ENCODE data around the gene CDH26.

Gene CDH26

GRCh38 chr20:59938696-59939051, 19.5 kb upstream of the CDH26 start:
- TF ChIP-seq, protein P1, sequence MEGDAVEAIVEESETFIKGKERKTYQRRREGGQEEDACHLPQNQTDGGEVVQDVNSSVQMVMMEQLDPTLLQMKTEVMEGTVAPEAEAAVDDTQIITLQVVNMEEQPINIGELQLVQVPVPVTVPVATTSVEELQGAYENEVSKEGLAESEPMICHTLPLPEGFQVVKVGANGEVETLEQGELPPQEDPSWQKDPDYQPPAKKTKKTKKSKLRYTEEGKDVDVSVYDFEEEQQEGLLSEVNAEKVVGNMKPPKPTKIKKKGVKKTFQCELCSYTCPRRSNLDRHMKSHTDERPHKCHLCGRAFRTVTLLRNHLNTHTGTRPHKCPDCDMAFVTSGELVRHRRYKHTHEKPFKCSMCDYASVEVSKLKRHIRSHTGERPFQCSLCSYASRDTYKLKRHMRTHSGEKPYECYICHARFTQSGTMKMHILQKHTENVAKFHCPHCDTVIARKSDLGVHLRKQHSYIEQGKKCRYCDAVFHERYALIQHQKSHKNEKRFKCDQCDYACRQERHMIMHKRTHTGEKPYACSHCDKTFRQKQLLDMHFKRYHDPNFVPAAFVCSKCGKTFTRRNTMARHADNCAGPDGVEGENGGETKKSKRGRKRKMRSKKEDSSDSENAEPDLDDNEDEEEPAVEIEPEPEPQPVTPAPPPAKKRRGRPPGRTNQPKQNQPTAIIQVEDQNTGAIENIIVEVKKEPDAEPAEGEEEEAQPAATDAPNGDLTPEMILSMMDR (IDR thresholded peaks at IDR 0.05; ENCODE audit: insufficient read depth, low read length, missing control alignments) = no peak
- DNase-seq (ENCODE audit: low read depth, low spot score) = no peak
- POLR2A ChIA-PET = no interaction called here
- H3K4me3 ChIP-seq (ENCODE audit: low read depth, low read length) = peak overlapping the region; percentile 77
- CTCF ChIA-PET = interaction anchor here (1.1 to 1.5 kb wide), 2 partner anchors 8 to 10 kb away, joined by 3 to 6 read pairs; no protein-coding TSS in a partner anchor

DNA sequence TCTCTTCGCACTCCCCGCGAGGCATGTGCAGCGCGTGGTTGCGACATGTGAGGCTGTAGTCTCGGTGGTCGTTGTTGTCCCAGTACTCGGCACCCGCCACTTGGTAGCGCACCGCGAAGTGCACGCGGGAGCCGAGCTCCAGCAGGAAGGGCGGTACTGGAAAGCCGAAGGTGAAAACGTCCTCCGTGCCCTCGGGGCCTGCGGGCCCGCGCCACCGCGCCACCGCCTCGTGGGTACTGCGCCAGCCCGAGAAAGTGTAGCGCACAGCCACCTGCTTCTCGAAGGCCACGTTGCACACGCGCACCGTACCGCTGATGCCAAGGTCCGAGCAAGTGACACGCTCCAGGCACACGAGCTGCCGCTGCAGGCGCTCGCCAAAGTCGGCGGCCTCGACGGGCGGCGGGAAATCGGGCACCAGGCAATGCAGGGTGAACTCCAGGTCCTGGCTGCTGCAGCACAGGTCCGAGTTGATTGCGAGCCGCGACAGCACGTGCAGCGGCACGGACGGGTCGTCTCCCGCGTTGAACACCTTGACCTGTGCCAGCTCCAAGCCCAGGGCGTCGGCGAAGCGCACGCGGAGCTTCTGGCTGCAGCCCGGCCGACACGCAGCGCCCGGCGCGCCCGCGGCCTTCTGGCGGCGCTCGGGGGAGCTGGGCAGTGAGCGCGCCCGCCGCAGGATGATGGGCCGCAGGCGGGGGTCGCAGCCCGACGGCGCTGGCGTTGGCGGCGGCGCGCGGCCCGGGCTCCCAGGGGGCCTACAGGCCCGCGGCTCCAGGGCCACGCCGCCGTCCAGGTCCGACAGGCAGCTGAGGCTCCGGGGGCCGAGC, 19.0 kb upstream of the CDH26 start:
- POLR2A ChIA-PET = interaction anchor here (0.6 to 1.5 kb wide), 3 partner anchors 178 to 1651 kb away, joined by 3 to 5 read pairs (median 3); no protein-coding TSS in a partner anchor
- TF ChIP-seq, protein P1 (IDR thresholded peaks at IDR 0.05; ENCODE audit: insufficient read depth, low read length, missing control alignments) = no peak
- CTCF ChIA-PET = interaction anchor here (1.1 to 2.3 kb wide), 7 partner anchors 8 to 1324 kb away, joined by 3 to 13 read pairs (median 5); no protein-coding TSS in a partner anchor
- no peak for DNase-seq (ENCODE audit: low read depth, low spot score)
- peak overlapping the region; percentile 77 for H3K4me3 ChIP-seq (ENCODE audit: low read depth, low read length)

DNA sequence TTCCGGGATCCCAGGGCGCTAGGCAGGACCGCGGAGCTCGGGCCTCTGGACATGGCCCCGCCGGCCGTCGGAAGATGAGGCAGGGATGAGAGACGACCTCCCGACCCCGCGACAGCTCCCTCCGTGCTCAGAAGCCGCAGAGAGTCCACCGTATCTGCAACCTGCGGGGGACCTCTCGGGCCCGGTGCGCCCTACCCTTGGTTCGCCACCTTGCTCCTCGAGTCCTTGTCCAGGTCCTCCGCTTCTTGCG, 18.4 kb upstream of the CDH26 start:
- CTCF ChIA-PET = interaction anchor here (1.1 to 2.3 kb wide), 8 partner anchors 8 to 1323 kb away, joined by 3 to 13 read pairs (median 4); no protein-coding TSS in a partner anchor
- TF ChIP-seq, protein P1 (IDR thresholded peaks at IDR 0.05; ENCODE audit: insufficient read depth, low read length, missing control alignments) = no peak
- POLR2A ChIA-PET = interaction anchor here (1.0 to 1.5 kb wide), 2 partner anchors 177 to 1246 kb away, joined by 3 to 5 read pairs; no protein-coding TSS in a partner anchor
- H3K4me3 ChIP-seq (ENCODE audit: low read depth, low read length) = peak overlapping the region; percentile 77
- no peak for DNase-seq (ENCODE audit: low read depth, low spot score)

DNA sequence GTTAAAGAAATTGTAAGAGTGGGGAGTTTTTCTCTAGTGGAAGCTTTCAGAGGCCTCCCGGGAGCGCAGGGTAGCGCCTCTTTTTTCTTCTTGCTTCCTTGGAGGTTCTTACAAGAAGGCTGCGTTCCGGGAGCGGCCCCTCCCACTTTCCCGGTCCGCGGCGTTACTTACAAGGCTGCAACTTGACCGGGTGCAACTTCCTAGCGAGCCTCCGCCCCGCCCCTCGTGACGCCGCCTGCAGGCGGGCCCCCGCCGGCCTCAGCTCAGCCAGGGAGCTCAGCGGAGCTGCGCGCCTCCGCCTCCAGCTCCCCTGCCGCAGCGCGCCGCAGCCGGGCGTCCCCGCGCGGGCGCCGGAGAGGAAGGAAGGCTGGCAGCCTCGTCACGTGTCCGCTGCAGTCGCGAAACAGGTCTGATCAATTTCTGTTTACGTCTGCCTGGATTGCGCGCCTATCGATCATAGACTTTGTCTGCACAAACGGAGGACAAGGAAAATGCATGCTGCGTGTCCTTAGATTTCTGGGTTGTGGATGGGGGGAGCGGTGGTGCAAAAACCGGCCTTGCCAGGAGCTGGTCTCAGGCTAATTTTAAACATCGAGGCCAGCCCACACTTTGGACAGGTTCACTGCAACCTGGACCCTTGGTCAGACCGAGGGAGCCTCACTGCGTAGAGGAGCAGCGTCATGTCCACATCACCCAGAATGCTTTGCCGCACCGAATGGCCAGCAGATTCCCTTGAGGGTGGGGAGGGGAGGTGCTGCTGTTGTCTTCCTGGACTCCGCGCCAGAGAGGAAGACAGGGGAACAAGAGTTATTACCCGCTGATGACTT, 17.9 kb upstream of the CDH26 start, which contains the start of the genes FAM217B and PPP1R3D:
Gene FAM217B, plus strand, starts transcription at position 261 of the 827 bp plus-strand sequence. CDS start 3,555 bp downstream, outside the sequence.
Gene PPP1R3D, minus strand, starts transcription at position 177 of the 827 bp plus-strand sequence. CDS start 374 bp downstream, outside the sequence.
- ChIA-PET POLR2A (interaction anchor here (1.0 to 1.5 kb wide), 2 partner anchors 177 to 1246 kb away, joined by 3 to 5 read pairs; no protein-coding TSS in a partner anchor), CTCF (interaction anchor here (1.0 to 2.3 kb wide), 10 partner anchors 9 to 1322 kb away, joined by 3 to 13 read pairs (median 4); no protein-coding TSS in a partner anchor)
- DNase-seq (ENCODE audit: low read depth, low spot score) = peak; percentile 90
- TF ChIP-seq, protein P1 (IDR thresholded peaks at IDR 0.05; ENCODE audit: insufficient read depth, low read length, missing control alignments) = peak; percentile 29
- H3K4me3 ChIP-seq (ENCODE audit: low read depth, low read length) = peak within 1 kb of the TSS; percentile 77

DNA sequence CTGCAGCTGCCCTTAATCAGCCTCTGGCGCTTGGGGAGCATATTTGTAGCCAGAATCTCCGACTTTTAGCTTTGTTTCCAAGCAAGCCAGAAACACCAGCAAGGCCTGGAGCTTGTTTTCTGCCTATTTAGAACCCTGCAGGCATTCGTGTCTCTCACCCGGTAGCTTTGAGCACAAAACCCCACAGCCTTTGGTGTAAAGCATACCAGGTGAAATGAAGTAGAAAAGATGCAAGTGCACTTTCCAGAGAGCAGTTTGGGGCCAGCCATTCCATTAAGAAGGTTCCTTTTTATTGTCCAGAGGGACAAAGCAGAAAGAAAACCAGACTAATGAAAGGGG, 17.3 kb upstream of the CDH26 start:
- H3K4me3 ChIP-seq (ENCODE audit: low read depth, low read length) = peak overlapping the region; percentile 77
- ChIA-PET POLR2A (no interaction called here), CTCF (interaction anchor here (0.6 to 2.3 kb wide), 9 partner anchors 9 to 1312 kb away, joined by 3 to 13 read pairs (median 4); no protein-coding TSS in a partner anchor)
- no peak for DNase-seq (ENCODE audit: low read depth, low spot score)
- TF ChIP-seq, protein P1 (IDR thresholded peaks at IDR 0.05; ENCODE audit: insufficient read depth, low read length, missing control alignments) = no peak

All from AG04449 (cell line).